Central memory CD4-positive, alpha-beta T cell (primary cell): ENCODE results near the gene ELMO1.

ENCODE experiments used
- DNase-seq: peaks from one replicate; pipeline ENCODE4 v3.0.0; 2022
- total RNA-seq, 3 experiments: gene quantifications; one replicate each; lab custom pipeline; 2026; lab: John Stamatoyannopoulos, UW

ELMO1 gene, protein sequence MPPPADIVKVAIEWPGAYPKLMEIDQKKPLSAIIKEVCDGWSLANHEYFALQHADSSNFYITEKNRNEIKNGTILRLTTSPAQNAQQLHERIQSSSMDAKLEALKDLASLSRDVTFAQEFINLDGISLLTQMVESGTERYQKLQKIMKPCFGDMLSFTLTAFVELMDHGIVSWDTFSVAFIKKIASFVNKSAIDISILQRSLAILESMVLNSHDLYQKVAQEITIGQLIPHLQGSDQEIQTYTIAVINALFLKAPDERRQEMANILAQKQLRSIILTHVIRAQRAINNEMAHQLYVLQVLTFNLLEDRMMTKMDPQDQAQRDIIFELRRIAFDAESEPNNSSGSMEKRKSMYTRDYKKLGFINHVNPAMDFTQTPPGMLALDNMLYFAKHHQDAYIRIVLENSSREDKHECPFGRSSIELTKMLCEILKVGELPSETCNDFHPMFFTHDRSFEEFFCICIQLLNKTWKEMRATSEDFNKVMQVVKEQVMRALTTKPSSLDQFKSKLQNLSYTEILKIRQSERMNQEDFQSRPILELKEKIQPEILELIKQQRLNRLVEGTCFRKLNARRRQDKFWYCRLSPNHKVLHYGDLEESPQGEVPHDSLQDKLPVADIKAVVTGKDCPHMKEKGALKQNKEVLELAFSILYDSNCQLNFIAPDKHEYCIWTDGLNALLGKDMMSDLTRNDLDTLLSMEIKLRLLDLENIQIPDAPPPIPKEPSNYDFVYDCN
- 84.3 to 187 (median 167) reads per million in 3 experiments for total RNA-seq

DNA sequence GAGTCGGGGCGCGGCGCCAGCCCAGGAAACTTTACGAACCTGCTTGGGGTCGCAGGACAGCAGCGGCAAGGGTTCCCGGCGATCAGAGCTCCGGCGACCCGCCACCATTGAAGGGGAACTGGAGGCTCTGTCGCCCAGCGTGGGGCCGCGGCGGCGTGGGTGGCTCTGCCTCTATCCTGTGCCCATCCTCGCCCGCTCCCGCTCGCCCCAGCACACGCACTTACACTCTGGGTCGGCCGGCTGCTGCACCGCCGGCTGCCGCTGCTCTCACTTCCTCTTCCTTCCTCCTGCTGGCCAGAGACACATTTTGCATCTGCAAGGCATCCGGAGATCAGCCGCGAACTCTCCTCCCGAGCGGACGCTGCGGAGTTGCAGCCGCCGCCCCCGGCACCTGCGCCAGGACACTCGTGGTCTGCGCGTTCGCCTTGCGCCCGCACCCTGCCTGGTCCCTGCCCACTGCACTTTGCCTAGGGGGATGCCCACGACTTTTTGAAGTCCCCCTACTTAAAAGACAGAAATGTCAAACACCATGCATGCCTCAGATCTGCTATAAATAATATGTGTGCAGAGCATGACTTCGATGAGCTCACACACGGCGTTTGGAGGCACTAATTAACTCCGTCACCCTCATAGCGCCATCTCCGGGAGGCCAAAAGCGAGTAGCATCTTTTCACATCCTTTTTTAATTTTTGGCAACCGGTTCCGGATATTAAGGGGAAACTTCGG, at the start of gene ELMO1:
TSS of gene ELMO1 (minus strand) at position 229 of the 726 bp plus-strand sequence. CDS start 106,174 bp downstream, outside the sequence.
- peak; percentile 86 for DNase-seq

DNA sequence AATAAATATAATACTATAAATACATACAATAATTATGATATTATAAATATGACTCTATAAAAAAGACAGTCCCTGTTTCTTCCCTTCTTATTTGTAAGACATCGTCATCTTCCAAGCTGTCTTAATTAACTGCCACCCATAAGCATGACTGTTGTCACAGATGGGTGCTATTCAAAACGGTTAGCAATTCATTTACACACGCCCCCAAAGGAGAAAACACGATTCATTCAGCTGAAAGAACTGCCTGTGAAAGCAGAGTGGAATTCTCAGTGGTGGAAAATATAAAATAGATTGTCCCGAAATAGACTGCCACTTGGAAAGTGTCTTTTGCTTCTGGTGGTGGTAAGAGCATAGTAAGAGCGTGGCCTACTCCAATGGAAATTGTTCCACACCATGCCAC, 48.9 kb upstream of the ELMO1 start:
- no peak for DNase-seq

DNA sequence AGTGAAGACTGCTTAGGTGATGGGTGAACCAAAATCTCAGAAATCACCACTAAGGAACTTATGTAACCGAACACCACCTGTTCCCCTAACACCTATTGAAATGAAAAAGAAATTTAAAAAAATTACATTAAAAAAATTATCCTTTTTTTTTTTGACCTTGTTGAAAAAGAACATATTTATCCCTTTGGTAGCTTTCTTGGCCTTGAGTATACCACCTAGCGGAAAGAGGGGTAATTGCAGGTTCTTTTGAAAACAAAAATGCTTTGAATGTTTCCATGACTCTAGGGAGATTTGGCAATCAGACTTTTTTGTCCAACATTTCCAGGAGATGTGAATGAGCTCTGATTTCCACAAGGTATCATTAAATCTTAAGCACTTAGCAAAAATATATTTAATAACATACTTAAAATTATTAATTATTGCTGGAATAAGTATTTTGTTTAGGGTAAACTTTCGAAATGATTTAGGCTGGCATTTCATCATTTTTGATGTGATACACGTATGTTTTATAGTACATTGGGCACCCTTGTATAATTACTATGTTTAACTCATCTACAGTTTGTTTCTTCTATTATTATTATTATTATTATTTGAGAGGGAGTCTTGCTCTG, 47.0 kb upstream of the ELMO1 start:
- DNase-seq = peak; percentile 19

DNA sequence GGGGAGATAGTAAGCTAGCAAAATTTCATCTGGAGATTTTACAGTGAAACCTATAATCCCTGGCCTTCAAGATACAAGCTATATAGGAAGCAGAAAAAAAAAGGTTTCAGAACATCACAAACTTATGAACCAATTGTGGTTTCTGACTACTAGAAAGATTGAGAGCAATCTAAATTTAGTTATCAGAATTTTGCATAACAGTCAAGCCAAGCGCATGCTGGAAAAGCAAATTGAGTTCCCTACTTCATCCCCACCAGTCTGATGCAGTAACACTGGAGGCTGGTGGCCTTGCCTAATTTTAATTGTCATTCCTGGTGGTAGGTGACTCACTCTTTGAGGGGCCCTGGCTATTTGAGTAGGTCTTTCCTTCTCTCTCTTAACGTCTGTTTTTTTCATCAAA, 46.3 kb upstream of the ELMO1 start:
- DNase-seq = no peak

DNA sequence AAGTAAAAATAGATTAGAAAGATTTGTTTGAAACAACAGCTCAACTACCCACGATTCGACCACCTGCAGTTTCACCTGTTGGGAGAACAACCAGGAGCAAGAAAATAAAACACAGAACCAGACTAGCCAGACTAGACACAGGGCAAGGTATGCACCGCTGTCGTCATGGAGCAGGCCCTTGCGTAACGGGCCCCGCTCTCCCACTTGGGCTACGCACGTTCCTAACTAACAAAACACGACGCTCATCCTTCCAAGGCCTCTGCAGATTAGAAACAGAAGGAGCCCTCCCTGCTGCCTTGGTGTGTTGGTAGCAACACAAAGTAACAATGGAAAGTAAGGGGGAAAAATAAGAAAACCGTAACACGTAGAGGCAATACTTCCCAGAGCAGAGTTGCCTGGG, 45.1 kb upstream of the ELMO1 start:
- no peak for DNase-seq

DNA sequence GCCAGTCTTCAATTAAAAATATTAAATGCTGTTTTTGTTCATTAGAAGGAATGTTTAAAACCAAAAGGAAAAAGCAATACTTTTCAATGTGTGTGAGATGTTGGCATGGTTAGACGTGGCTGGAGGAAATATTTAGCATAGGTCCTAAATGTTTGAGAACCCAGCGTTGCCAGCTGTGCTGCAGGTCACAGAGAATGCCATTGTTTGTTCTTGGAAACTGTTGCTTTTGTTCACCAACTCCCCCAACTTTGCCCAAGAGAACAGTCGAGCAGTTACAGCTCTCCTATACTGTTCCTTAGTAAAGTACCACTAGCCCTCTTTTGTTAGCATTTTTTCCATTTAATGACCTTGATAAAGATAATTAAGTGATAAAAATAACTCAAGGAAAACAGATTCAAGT, 44.5 kb upstream of the ELMO1 start:
- DNase-seq = no peak

DNA sequence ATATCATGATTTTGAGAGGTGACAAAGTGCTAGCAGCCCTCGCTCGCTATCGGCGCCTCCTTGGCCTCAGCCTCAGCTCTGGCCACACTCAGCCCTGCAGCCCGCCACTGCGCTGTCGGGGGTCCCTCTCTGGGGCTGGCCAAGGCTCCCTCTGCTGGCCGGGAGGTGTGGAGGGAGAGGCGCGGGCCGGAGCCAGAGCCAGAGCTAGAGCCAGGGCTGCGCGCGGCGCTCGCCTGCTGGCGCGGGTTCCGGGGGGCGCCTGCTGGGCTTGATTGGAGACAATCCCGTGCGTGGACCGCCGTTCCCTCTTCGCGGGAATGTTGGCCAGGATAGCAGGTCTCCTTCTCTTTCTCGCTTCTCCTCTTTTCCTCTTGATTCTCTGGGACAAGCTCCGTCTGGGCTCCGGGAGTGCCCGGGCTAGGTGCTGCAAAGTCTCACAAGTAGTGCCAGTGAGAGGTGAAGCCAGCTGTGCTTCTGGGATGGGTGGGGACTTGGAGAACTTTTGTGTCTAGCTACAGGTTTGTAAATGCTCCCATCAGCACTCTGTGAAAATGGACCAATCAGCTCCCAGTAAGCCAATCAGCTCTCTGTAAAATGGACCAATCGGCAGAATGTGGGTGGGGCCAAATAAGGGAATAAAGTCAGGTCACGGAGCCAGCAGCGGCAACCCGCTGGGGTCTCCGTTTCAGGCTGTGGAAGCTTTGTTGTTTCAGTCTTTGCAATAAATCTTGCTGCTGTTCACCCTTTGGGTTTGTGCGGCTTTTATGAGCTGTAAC, 43.4 kb upstream of the ELMO1 start:
- no peak for DNase-seq

DNA sequence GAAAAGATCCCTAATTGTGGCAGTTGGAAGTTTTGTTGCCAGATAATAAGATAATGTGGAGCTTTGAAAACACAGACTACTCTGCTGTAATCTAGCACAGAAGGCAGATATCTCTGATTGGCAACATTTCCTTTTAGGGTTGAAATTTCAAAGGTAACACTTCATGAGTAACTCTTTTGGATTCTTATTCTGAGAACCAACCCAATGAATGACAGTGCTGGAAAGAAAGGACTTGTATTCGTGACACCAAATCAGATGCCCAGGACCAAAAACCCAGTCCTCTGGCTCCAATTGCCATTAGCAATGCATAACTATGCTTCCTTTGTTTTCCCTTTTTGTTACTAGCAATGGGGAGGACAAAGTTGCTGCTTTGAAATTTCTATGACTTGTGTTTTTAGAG, 41.0 kb upstream of the ELMO1 start:
- DNase-seq = no peak

DNA sequence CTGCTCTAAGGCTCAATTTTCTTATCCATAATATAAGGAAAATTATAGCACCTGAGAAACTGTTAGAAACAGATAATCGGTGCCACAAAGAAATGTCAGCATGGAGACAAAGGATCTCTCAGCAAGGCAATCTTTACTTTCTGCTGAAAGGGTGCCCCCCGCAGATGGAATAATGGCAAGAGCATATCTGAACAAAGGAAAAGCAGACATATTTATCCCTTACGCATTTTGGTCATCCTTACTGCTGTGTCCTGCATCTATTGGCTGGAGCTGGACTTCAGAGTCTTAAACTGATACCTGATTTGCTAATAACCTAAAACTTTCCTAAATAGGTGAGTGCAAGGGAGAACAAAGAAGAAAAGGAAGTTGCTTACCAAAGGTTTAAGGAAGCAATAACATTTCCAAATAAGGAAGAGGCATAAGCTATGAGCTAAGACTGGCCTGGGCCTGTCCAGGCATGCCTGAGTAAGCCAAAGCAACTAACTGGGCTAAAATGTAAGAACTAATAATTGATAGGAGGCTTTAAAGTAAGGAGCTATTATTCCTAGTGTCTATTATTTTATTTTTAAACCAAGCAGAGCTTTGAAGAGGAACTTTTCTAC, 39.6 kb upstream of the ELMO1 start:
- no peak for DNase-seq

DNA sequence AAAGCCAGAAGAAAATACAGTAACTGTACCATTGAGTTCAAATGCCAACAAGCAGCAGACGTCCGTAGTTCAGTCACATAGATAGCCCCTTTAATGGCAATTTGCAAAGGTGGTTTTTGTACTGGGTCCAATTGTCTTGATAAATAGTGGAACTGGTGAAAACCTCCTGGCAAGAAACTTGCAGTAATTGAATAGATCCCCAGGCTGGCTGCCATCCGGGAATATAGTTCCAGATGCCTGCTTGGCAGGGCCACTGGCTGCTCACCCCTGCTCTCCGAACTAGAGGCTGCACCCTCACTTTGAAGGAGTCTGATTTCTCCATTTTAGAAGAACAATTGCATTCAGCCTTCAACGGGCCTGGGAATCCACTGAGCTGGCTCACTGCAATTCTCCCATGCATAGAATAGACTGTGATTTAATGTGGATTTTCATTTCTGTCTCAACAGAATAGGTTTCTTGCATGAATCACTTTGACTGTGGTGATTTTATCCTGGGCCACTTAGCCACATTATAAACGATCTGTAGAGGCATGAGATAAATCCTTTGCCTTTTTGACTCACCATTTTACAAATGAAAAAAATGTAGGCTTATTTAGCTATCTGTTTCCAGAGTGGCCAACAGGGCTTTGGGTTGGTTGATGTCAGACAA, 35.9 kb upstream of the ELMO1 start:
- DNase-seq = no peak

DNA sequence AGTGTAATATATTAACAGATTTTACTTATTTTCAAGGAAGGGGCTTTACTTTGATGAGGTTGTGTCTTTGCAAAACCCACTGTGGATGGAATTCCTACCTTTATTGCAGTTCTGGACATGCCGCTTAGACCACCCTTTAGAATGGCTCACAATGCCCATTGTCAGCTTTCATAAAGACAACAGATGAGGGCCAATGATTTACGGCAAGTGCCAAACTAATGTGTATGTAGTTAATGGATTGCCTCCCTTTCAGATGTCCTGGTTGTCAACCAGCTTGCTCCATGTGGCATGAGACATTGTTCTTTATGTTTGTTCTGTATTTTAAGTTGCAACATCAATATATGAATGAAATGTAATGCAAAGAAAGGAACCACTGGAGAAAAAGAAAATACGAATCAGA, 35.0 kb upstream of the ELMO1 start:
- no peak for DNase-seq

DNA sequence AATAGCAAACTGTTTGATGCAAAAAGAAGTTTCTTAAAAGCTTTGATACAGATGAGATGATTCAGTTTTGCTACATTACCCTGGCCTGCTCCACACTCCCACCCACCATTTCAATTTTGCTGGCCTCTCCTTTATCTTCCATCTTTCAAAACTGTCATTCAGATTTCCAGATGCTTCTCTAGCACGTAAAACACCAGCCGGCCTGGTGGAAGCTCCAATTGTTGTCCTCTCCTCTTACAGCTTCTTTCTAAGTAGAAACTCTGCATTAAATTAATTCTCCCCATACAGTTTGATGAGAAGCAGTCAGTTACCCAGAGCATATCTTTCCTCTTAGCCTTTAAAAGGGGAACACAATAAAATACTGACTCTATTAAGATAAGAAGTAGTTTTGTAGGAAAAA, 34.3 kb upstream of the ELMO1 start:
- DNase-seq = no peak

DNA sequence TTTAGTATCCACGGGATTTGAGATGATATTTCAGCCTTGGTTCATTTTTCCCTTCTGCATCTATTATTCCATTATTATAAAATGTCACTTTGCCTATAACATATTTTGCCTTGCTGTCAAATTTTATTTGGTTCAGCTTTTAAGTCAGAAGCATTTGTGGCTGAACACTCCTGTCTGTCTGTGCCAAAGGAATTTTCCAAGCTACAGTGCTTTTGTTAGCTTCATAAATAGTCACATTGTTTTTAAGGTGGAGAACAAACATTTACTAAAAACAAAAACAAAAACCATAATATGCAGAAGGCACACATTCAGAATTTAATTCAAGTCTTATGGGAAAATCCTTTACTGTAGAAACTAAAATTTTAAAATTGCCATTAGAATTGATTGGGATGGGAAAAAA, 33.8 kb upstream of the ELMO1 start:
- no peak for DNase-seq

DNA sequence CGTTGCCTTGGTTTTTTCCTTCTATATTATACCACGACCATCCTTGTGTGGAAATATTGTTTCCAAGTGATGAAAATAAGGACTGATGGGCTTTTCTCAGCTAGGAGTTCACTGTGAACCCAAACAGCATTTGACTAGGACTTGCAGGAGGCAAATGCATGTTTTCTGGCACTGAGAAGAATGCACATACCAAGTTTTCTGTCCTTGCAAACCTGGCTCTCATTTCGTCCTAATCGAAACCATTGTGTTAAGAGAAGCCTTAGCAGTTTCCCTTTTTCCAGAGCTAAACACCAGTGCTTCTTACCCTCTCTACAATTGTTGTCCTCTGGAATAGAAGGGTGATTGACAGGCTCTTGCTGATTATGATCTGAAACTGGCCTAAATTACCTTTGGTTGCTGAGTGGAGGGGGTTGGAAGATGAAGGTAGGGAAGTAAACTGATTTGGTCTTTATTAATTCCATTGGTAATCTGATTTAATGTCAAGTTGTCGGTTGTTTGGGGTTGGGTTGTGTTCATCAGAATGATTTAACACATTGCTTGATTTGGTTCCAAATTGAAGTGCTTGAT, 33.1 kb upstream of the ELMO1 start:
- DNase-seq = no peak

DNA sequence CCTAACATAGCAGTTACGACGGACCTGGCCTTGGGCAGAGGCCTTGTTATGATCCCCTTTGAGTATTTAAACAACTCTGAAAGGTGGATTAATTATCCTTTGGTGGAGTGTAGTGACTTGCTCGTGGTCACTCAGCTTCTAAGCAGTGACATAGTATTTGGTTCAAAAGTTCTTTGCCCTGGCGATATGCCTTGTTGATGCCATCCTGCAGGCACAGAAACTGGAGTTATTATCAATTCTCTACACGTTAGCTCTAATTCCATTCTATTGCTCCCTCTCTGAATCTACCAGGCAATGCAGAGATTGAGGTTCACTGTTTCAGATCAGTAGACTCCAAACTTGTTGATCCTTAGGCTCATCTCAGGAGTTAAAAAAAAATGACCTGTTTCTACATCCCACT, 32.5 kb upstream of the ELMO1 start:
- DNase-seq = no peak

DNA sequence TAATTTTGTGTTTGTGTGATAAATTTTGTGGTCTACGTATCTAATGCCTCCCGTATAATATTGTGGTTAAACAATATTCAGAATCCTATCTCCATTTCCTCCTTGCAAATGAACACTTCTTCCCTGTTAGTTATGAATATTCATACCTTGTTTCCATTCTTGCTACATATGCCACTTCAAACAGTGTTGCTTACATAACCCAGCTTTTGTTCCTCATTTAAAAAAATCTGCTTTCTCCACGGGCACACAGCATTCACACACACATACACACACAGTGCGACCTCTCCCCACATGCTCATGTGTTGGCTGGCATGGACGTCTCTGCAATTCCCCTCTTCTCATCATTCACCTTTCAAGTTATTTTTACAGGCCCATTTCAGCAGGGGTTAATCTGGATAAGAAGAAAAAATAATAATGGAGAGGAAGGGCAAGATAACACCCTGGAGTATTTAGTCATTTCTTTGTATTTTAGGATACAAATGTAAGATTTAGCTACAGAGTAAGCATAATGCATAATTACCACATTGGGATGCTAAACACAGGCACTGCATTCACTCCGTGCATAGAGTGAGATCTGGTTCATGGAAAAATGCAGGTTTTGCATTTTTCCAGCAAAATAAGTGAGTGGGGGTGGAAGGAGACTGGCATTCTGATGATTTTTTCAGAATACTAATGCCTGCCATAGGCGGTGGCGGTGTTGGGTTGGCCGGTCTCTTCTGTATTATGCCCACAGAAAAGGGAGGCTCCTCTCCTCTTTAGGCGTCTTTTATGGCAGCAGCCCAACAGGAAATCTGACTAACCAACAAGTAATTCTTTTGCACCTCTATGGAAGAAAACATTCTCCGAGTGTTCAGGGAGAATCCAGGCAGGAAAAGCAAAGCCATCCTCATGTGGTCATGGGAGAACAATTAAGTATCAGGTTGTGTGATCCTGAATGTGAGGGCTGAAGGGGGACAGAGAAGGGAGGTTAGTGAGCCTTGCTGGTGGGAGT, 31.7 kb upstream of the ELMO1 start:
- no peak for DNase-seq

DNA sequence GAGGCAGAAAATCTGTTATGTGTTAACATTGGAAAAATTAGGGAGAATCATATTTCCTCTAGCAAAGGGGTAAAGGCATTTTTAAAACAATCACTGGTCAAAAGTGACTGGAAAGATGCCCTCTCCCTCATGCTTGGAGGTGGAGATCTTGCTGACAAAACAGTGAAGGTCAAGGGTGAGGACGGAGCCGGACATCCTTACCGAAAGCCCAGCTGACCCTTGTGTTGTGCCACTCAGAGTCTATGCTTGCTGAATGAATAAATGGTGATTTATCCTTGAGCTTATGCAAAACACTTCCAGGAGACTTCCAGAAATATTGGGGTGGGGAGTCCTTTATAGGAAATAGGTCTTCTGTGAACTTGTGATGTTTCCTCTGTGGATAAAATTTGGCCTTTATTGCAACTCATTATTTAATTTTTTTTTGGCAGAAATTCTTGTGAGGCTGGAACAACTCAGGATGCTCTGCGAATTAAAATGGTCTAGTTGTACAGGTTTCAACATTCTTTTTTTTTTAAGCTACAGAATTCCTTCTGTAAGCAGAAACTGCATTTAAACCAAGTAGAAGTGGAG, 28.3 kb upstream of the ELMO1 start:
- DNase-seq = no peak

DNA sequence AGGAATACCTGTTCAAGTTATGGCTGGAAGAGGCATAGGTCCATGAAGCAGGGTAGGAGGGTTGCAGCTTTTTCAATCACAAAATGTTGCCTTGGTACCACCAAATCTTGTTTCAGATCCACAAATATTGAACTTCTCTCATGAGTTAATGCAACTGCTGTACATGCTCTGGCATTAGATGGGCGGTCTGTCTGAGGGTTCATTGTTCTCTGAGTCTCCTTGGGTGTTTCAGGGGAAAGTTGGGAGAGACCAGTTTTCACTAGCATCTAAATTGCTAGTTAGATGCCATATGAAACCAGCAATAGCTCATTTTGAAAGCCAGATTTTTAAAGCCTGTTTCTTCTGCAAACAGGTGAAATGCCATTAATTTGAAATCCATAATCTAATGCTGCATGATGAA, 27.8 kb upstream of the ELMO1 start:
- DNase-seq = no peak

DNA sequence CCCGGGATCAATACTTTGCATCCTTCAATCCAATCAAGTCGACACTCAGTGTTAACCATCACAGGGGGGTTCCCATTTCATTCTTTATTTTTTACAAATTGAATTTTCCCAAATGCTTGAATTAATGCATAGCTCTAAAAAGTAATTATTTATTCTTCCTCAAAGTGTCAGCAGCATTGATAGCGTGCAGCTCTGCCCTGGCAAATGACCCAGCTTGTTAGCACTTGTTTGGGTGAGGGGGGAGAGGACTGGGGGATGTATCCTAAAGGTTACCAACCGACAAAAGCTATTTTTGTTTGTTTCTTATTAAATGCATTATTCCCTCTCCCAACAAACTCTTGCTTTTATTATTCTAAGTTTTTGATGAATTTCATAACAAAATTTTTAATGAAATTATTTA, 27.0 kb upstream of the ELMO1 start:
- DNase-seq = no peak
